ENCODE data around the gene GNG14.

- TF ChIP-seq POLR2AphosphoS5 (IDR thresholded peaks at IDR 0.05; ENCODE audit: low read depth), result no peak
- no peak for TF ChIP-seq EZH2phosphoT487 (IDR thresholded peaks at IDR 0.05; ENCODE audit: unreplicated experiment)
- TF ChIP-seq CREB1 (CRISPR knock-in tag; IDR thresholded peaks at IDR 0.05; ENCODE audit: low read depth), result no peak
- TF ChIP-seq, protein P1, sequence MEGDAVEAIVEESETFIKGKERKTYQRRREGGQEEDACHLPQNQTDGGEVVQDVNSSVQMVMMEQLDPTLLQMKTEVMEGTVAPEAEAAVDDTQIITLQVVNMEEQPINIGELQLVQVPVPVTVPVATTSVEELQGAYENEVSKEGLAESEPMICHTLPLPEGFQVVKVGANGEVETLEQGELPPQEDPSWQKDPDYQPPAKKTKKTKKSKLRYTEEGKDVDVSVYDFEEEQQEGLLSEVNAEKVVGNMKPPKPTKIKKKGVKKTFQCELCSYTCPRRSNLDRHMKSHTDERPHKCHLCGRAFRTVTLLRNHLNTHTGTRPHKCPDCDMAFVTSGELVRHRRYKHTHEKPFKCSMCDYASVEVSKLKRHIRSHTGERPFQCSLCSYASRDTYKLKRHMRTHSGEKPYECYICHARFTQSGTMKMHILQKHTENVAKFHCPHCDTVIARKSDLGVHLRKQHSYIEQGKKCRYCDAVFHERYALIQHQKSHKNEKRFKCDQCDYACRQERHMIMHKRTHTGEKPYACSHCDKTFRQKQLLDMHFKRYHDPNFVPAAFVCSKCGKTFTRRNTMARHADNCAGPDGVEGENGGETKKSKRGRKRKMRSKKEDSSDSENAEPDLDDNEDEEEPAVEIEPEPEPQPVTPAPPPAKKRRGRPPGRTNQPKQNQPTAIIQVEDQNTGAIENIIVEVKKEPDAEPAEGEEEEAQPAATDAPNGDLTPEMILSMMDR (conservative IDR thresholded peaks at IDR 0.05; ENCODE audit: low read depth in 2 of 2), result no peak
- TF ChIP-seq, protein P2, sequence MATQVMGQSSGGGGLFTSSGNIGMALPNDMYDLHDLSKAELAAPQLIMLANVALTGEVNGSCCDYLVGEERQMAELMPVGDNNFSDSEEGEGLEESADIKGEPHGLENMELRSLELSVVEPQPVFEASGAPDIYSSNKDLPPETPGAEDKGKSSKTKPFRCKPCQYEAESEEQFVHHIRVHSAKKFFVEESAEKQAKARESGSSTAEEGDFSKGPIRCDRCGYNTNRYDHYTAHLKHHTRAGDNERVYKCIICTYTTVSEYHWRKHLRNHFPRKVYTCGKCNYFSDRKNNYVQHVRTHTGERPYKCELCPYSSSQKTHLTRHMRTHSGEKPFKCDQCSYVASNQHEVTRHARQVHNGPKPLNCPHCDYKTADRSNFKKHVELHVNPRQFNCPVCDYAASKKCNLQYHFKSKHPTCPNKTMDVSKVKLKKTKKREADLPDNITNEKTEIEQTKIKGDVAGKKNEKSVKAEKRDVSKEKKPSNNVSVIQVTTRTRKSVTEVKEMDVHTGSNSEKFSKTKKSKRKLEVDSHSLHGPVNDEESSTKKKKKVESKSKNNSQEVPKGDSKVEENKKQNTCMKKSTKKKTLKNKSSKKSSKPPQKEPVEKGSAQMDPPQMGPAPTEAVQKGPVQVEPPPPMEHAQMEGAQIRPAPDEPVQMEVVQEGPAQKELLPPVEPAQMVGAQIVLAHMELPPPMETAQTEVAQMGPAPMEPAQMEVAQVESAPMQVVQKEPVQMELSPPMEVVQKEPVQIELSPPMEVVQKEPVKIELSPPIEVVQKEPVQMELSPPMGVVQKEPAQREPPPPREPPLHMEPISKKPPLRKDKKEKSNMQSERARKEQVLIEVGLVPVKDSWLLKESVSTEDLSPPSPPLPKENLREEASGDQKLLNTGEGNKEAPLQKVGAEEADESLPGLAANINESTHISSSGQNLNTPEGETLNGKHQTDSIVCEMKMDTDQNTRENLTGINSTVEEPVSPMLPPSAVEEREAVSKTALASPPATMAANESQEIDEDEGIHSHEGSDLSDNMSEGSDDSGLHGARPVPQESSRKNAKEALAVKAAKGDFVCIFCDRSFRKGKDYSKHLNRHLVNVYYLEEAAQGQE (IDR thresholded peaks at IDR 0.05; ENCODE audit: unreplicated experiment), result no peak
- no peak for TF ChIP-seq ZNF114 (CRISPR knock-in tag; IDR thresholded peaks at IDR 0.05)
- TF ChIP-seq STAT1 (IDR thresholded peaks at IDR 0.05; ENCODE audit: unreplicated experiment), result no peak
- TF ChIP-seq EZH2 (IDR thresholded peaks at IDR 0.05; ENCODE audit: low read depth, unreplicated experiment), result no peak
- no peak for TF ChIP-seq ETS1 (IDR thresholded peaks at IDR 0.05)
- TF ChIP-seq ZNF462 (CRISPR knock-in tag; IDR thresholded peaks at IDR 0.05), result no peak
- no peak for TF ChIP-seq JUNB (IDR thresholded peaks at IDR 0.05; ENCODE audit: unreplicated experiment)
- no peak for TF ChIP-seq ZNF331 (CRISPR knock-in tag; IDR thresholded peaks at IDR 0.05; ENCODE audit: low read depth)
Measured at GRCh38 chr19:12726988-12727316, 39.2 kb downstream of the GNG14 start.

Data from GM23338 (cell line).